Measurements from ENCODE around the gene SDC1. TPM values are rescaled to one million over a fixed set of nuclear protein-coding genes. Genes with fewer than 3 reads are reported as not detected.

SDC1 gene
- total RNA-seq, 1 experiment from 2014 or later: 22.3 TPM

DNA sequence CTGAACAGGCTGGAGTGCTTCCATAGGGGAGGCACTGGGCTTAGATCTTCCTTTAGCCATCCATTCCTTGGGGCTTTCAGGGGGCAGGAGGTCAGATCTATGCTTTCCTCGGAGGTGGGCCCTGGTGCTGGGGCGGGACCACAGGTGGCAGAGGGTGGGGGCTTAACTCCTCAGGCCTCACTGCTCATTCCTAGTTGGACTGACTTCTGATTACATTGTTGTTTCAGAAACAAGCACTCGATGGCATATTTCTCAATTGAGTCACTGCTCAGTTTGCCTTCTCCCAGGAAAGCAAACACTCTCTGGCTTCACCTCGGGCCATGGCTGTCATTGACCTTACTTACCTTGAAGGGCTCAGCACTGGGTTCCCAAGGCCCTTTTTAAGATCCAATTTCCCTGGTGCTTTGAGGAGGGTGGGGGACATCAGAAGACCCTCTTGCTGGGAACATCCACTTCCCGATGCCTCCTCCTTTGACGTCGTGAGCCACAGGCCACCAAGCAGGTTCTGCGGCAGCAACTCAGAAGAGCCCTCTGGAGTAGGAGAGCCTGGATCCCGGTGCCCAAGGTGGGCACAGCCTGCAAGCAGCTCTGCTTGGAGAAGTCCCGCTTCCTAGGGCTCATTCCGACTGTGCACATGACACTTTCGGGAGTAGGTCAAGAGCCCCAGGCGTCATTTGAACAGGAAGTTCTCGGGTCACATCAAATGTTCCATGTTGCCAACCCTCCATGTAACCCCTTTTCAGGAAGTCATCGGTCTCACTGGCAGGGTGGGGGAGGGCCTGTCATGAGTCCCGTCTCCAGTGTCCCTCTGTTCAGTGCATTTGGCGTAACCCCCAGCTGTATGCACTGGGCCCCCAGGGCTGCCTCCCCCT, 40.6 kb downstream of the SDC1 start:
- Histone ChIP-seq H4K91ac (ENCODE audit: insufficient read length, low read depth, low read length) (no peak overlapping the region), H4K5ac (ENCODE audit: insufficient read length, low read depth, low read length) (no peak overlapping the region), H3K9ac (ENCODE audit: extremely low read depth, insufficient read length, low read length) (no peak overlapping the region), H2BK15ac (ENCODE audit: low read depth, low read length) (no peak overlapping the region), H3K9me3 (ENCODE audit: control insufficient read depth, low read depth, low read length) (no peaks in the 10 kb centered on the region), H2BK20ac (ENCODE audit: low read depth, low read length, poor library complexity, severe bottlenecking) (no peak overlapping the region), H2AK5ac (ENCODE audit: insufficient read length, low read length) (no peak overlapping the region), H3K27me3 (ENCODE audit: insufficient read depth, low read length) (no peaks in the 10 kb centered on the region), H3K23me2 (ENCODE audit: insufficient read length, low read depth, low read length, poor library complexity, severe bottlenecking) (no peaks in the 10 kb centered on the region), H4K8ac (replicated peaks; ENCODE audit: insufficient read length, low read depth, low read length) (no peak overlapping the region), H3T11ph (ENCODE audit: low read length) (no peak overlapping the region), H3K79me2 (ENCODE audit: insufficient read depth, low read length) (no peaks in the 10 kb centered on the region), H3K14ac (ENCODE audit: insufficient read depth, low read length) (no peak overlapping the region), H2BK5ac (ENCODE audit: insufficient read length, low read length) (no peak overlapping the region), H2BK12ac (ENCODE audit: insufficient read length, low read depth, low read length) (no peak overlapping the region), H4K20me1 (ENCODE audit: control insufficient read depth, insufficient read depth, insufficient read length) (no peaks in the 10 kb centered on the region), H3K4me2 (ENCODE audit: insufficient read depth, insufficient read length, low read length) (no peak overlapping the region), H3K4me1 (ENCODE audit: insufficient read depth, low read length) (no peaks in the 10 kb centered on the region), H2AFZ (ENCODE audit: low read length) (no peak overlapping the region), H3K27ac (ENCODE audit: insufficient read length, low read depth, low read length) (no peak overlapping the region), H3K4ac (ENCODE audit: low read depth, low read length) (no peak overlapping the region), H2BK120ac (ENCODE audit: low read depth, low read length, poor library complexity, severe bottlenecking) (no peak overlapping the region), H3K23ac (ENCODE audit: insufficient read length, low read depth, low read length) (no peak overlapping the region), H3K56ac (ENCODE audit: insufficient read length, low read depth, low read length) (no peak overlapping the region), H3K79me1 (ENCODE audit: insufficient read depth, low read depth, low read length, poor library complexity, severe bottlenecking) (no peaks in the 10 kb centered on the region), H3K18ac (ENCODE audit: insufficient read length, low read depth, low read length) (no peak overlapping the region)
- Mint-ChIP-seq H3K27ac (peak overlapping the region in 1 of 3 experiments; percentile 65; a peak in 1 of 7 replicates), H3K27me3 (ENCODE audit: low read depth) (peaks cover 5% of the 10 kb centered on the region), H3K4me3 (no peak overlapping the region), H3K9me3 (no peaks in the 10 kb centered on the region; a peak in 1 of 5 replicates), H3K4me1 (peaks cover 42% of the 10 kb centered on the region in 2 experiments), H3K36me3 (ENCODE audit: insufficient read depth in 1 of 3, low read depth in 3 of 3) (no peaks in the 10 kb centered on the region)
- TF ChIP-seq, protein P1, sequence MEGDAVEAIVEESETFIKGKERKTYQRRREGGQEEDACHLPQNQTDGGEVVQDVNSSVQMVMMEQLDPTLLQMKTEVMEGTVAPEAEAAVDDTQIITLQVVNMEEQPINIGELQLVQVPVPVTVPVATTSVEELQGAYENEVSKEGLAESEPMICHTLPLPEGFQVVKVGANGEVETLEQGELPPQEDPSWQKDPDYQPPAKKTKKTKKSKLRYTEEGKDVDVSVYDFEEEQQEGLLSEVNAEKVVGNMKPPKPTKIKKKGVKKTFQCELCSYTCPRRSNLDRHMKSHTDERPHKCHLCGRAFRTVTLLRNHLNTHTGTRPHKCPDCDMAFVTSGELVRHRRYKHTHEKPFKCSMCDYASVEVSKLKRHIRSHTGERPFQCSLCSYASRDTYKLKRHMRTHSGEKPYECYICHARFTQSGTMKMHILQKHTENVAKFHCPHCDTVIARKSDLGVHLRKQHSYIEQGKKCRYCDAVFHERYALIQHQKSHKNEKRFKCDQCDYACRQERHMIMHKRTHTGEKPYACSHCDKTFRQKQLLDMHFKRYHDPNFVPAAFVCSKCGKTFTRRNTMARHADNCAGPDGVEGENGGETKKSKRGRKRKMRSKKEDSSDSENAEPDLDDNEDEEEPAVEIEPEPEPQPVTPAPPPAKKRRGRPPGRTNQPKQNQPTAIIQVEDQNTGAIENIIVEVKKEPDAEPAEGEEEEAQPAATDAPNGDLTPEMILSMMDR (conservative IDR thresholded peaks at IDR 0.05): no peak
- no CpG with 5 or more reads among the region's 17 CpGs for WGBS (ENCODE audit: extremely low coverage, insufficient read length, low lambda C conversion rate)
- no peak for DNase-seq
